ENCODE results near the gene OR6S1.

DNA sequence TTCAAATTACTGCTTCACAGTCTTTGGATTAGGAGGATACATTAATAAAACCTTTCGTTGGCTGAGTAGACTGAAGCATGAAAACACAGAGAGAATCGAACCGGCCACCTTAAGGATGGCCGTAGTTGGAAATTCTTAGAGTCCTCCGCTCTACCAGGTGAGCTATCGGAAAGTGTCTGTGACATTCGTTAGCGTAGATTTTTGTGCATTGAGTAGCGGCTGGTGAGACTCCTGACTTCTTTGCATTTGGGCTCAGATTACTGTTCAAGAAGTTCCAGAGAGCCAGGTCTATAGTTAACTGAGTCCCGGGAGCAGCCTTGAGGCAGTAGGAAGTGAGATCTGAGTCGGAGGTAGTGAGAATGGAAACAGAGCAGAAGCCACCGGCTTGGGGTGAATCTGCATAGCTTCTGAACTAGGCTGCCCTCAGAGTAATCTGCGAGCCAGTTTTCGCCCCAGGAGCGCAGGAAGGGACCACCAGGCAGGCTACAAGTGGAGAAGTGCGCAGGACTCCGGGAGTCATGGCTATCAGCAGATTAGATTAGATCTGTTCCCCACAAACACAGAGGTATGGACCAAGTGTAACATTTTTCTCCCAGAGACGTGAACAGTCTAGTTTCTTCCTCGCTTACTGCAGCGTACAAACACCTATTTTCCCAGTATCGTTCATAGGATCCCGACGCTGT, 11.0 kb downstream of the OR6S1 start:
- TF ChIP-seq, protein P1, sequence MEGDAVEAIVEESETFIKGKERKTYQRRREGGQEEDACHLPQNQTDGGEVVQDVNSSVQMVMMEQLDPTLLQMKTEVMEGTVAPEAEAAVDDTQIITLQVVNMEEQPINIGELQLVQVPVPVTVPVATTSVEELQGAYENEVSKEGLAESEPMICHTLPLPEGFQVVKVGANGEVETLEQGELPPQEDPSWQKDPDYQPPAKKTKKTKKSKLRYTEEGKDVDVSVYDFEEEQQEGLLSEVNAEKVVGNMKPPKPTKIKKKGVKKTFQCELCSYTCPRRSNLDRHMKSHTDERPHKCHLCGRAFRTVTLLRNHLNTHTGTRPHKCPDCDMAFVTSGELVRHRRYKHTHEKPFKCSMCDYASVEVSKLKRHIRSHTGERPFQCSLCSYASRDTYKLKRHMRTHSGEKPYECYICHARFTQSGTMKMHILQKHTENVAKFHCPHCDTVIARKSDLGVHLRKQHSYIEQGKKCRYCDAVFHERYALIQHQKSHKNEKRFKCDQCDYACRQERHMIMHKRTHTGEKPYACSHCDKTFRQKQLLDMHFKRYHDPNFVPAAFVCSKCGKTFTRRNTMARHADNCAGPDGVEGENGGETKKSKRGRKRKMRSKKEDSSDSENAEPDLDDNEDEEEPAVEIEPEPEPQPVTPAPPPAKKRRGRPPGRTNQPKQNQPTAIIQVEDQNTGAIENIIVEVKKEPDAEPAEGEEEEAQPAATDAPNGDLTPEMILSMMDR (IDR thresholded peaks at IDR 0.05; ENCODE audit: low read depth, low read length, poor library complexity, severe bottlenecking) = no peak
- TF ChIP-seq EZH2phosphoT487 (IDR thresholded peaks at IDR 0.05; ENCODE audit: borderline replicate concordance, low read length) = no peak; the same call in 1 of the 2 replicates

All from DOHH2 (cell line).